ENCODE data around the gene TMEM145. TPM values are rescaled to one million over a fixed set of nuclear protein-coding genes. Genes with fewer than 3 reads are reported as not detected.

TMEM145 gene
- total RNA-seq, 4 donors from 2014 or later: 0.20 TPM; not detected in 3

GRCh38 chr19:42360787-42361544, 47.9 kb downstream of the TMEM145 start:
- Histone ChIP-seq H3K4me1 (no peaks in the 10 kb centered on the region), H3K4me3 (no peak overlapping the region), H3K36me3 (peaks cover 0 to 91% (median 4%) of the 10 kb centered on the region in 3 donors), H3K9me3 (peaks cover 0 to 7% (median 0%) of the 10 kb centered on the region in 4 donors), H3K27me3 (no peaks in the 10 kb centered on the region), H3K27ac (no peak overlapping the region)
- no peak for DNase-seq (ENCODE audit: low spot score in 2 of 2)
- TF ChIP-seq POLR2A (IDR thresholded peaks at IDR 0.05) (no peak), EP300 (IDR thresholded peaks at IDR 0.05) (no peak)
- TF ChIP-seq, protein P1, sequence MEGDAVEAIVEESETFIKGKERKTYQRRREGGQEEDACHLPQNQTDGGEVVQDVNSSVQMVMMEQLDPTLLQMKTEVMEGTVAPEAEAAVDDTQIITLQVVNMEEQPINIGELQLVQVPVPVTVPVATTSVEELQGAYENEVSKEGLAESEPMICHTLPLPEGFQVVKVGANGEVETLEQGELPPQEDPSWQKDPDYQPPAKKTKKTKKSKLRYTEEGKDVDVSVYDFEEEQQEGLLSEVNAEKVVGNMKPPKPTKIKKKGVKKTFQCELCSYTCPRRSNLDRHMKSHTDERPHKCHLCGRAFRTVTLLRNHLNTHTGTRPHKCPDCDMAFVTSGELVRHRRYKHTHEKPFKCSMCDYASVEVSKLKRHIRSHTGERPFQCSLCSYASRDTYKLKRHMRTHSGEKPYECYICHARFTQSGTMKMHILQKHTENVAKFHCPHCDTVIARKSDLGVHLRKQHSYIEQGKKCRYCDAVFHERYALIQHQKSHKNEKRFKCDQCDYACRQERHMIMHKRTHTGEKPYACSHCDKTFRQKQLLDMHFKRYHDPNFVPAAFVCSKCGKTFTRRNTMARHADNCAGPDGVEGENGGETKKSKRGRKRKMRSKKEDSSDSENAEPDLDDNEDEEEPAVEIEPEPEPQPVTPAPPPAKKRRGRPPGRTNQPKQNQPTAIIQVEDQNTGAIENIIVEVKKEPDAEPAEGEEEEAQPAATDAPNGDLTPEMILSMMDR (IDR thresholded peaks at IDR 0.05): no peak
- WGBS, 2 donors: 79 to 84% methylated on average over 11 to 15 of the region's 16 CpGs

DNA sequence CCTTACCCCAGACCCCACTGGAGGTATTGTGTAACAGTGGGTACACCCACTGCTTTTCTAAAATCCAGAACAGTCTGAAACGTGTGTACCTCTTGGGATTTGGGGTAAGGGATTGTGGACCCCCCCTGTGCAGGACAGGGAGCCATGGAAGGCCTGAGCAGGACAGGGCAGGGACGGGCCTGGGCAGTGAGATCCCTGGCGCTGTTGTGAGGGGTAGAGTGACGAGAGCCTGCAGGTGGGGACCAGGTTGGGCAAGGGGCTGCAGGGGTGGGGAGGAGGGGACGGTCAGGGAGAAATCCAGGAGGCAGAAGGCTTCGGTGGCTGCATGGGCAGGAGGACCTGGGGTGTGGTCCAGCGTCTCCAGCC, 48.4 kb downstream of the TMEM145 start:
- WGBS, 2 donors: 89 to 91% methylated on average over 7 of the region's 7 CpGs
- H3K9me3 ChIP-seq: peaks cover 0 to 7% (median 0%) of the 10 kb centered on the region in 4 donors
- H3K4me3 ChIP-seq: no peak overlapping the region
- peaks cover 0 to 91% (median 1%) of the 10 kb centered on the region in 3 donors for H3K36me3 ChIP-seq
- H3K4me1 ChIP-seq: no peaks in the 10 kb centered on the region
- DNase-seq (ENCODE audit: low spot score in 2 of 2): no peak
- TF ChIP-seq POLR2A (IDR thresholded peaks at IDR 0.05) (no peak), EP300 (IDR thresholded peaks at IDR 0.05) (no peak)
- TF ChIP-seq, protein P1 (IDR thresholded peaks at IDR 0.05): no peak
- no peak overlapping the region for H3K27ac ChIP-seq
- H3K27me3 ChIP-seq: no peaks in the 10 kb centered on the region

GRCh38 chr19:42362342-42362741, 49.2 kb downstream of the TMEM145 start:
- H3K4me1 ChIP-seq: no peaks in the 10 kb centered on the region
- H3K9me3 ChIP-seq: peaks cover 0 to 7% (median 0%) of the 10 kb centered on the region in 4 donors
- DNase-seq (ENCODE audit: low spot score in 2 of 2): no peak
- H3K27ac ChIP-seq: no peak overlapping the region
- no peak overlapping the region for H3K4me3 ChIP-seq
- peaks cover 0 to 91% (median 0%) of the 10 kb centered on the region in 3 donors for H3K36me3 ChIP-seq
- WGBS, 2 donors: 92 to 93% methylated on average over 13 to 14 of the region's 14 CpGs
- no peak for TF ChIP-seq EP300 (IDR thresholded peaks at IDR 0.05)
- TF ChIP-seq, protein P1 (IDR thresholded peaks at IDR 0.05): no peak
- H3K27me3 ChIP-seq: no peaks in the 10 kb centered on the region

DNA sequence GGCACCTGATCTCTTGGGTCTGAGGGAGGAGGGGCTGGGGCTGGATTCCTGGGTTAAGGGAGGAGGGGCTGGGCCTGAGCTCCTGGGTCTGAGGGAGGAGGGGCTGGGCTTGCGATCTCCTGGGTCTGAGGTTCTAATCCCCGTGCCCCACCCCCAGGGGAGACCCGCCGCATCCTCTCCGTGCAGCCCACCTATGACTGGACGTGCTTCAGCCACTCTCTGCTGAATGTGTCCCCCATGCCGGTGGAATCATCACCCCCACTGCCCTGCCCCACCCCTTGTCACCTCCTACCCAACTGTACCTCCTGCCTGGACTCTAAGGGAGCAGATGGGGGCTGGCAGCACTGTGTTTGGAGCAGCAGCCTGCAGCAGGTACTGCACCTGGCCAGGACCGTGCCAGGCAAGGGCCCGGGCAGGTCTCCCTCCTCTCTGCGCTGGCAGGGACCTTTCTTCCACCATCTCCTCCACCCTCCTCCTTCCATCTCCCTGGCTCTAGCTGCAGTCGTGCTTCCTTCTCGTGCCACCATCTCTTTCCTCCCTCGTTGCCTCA, 49.9 kb downstream of the TMEM145 start:
- Histone ChIP-seq H3K36me3 (peaks cover 0 to 91% (median 0%) of the 10 kb centered on the region in 3 donors), H3K27ac (peak overlapping the region in 1 of 4 donors; percentile 47), H3K9me3 (peaks cover 0 to 7% (median 0%) of the 10 kb centered on the region in 4 donors), H3K4me3 (no peak overlapping the region), H3K4me1 (no peaks in the 10 kb centered on the region), H3K27me3 (no peaks in the 10 kb centered on the region)
- DNase-seq (ENCODE audit: low spot score in 2 of 2): no peak
- TF ChIP-seq, protein P1 (IDR thresholded peaks at IDR 0.05): no peak
- no peak for TF ChIP-seq EP300 (IDR thresholded peaks at IDR 0.05)
- 90 to 93% methylated on average over 13 of the region's 13 CpGs for WGBS, 2 donors
